HG02943 (cell line): ENCODE measurements around the gene PSD4.

Experiments used
- ATAC-seq: cut with Tn5 transposase; IDR thresholded peaks from one replicate; pipeline ENCODE4 v1.9.1; 2021; ENCODE audit warnings: mild to moderate bottlenecking, low read depth, moderate library complexity; ENCODE audit not compliant: unreplicated experiment

PSD4 gene

DNA sequence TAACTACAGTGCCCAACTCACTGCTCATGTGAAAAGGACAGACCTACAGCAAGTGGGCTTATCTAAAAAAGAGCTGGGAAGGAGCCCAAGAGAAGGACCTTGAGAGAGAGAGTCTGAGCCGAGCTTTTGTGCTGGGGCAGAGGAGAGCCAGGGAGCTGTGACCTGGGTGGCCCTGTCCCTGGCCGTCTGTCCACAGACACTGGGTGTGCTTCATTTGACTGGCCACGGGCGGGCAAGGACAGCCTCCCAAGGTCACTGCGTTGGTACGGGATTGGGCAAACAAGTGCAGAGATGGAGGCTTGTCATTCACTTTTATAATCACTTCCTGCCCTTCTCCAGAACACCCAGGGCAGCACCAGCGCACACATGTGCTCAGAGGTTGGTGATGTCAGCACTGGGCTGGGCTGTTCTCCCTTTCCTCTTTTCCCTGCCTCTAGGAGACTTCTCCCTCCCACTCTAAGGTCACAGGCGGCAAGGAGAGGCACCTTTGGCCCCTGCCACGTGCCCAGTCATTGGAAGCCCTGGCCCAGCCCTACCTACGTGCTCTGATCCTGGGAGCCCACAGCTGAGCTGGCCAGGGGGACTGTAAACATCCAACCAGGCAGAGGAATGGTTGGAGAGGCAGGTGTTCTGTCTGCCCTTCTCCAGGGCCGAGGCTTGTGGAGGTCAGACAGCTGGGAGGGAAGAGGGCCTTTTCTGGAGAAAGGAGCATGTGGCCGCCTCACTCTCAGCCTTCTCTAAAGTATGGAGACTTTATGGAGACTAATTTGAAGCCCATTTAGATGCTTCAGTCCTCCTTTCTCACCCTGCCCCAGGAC is 6.4 kb upstream of the PSD4 start:
- no peak for ATAC-seq

DNA sequence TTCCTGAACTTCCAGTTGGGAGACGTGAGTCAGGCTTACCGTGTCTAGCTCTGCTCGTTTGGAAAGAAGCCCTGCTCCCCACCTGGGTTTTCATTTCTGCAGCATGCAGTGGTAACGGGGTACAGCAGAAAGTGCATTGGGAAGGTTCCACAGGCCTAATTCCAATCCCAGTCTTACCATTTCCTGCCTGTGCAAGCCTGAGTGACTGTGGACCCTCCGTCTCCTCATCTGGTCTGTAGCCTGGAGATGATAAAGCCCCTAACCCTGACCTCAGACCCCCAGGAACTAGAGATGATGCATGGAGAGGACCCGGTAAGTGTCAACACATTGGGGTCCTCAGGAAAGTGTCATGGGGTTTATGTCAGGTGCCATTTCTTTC is 5.8 kb upstream of the PSD4 start:
- ATAC-seq, result no peak

DNA sequence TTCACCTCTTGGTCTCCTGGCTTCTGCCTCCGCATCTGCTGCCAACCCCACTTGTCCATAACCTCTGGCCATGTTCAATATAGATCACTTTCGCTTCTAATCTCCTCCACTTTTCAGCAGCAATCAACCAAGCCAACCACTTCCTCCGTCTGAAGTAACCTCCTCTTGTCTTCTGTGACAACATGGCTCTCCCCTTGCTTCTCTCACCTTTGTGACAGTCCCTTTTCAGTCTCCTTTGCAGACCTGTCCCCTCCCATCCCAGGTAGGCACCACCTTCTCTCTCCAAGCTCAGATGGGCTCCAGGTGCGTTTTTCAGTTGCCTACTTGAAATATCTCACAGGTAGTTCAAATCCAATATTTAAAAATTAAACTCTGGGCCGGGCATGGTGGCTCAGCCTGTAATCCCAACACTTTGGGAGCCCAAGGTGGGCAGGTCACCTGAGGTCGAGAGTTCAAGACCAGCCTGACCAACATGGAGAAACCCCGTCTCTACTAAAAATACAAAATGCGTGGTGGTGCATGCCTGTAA is 4.7 kb upstream of the PSD4 start:
- ATAC-seq, result no peak

DNA sequence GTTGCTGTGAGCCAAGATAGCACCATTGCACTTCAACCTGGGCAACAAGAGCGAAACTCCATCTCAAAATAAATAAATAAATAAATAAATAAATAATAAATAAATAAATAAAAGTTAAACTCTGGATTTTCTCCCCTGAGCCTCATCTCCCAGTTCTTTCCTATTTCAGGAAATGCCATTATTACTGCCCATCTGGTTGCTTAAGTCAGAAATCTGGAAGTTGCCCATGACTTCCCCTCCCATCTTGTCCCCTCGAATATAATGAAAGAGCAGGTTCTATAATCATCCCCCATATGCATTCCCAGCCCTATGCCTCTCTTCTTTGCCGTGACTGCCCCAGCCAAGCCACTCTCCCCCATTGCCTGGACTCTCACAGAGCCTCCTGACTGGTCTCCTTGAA is 4.2 kb upstream of the PSD4 start:
- no peak for ATAC-seq

DNA sequence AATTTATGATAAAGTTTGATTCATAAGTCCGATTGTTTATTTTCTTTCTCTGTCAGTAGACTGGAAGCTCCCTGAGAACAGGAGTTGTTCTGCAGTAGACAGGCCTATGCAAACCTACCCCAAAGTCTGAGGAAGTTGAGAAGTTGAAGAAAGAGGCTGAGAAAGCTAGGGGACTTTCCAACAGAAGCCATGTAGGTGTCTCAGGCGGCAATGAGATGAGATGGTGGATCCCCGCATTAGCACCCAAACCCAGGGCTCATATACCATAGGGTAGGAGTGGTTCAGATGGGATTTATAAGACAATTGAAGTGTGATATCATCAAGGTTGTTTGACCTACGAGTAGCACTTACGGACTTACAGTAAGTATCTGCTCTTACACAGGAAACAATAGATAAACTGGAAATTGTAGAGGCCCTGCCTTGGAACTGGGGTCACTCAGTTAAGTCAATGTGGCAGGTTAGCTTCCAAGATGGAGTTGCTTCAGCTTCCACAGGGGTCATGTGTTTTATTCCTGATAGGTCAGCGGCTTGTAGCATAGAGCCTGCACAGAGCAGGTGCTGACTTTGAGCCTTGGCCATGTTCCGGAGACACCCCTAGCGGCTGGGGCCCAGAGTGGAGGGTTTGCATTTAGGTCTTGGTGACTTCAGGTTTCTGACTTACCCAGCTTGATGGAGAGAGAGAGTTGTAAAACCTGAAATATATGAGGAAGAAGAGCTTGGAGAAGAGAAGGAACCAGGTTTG is 2.3 kb upstream of the PSD4 start:
- ATAC-seq, result no peak

DNA sequence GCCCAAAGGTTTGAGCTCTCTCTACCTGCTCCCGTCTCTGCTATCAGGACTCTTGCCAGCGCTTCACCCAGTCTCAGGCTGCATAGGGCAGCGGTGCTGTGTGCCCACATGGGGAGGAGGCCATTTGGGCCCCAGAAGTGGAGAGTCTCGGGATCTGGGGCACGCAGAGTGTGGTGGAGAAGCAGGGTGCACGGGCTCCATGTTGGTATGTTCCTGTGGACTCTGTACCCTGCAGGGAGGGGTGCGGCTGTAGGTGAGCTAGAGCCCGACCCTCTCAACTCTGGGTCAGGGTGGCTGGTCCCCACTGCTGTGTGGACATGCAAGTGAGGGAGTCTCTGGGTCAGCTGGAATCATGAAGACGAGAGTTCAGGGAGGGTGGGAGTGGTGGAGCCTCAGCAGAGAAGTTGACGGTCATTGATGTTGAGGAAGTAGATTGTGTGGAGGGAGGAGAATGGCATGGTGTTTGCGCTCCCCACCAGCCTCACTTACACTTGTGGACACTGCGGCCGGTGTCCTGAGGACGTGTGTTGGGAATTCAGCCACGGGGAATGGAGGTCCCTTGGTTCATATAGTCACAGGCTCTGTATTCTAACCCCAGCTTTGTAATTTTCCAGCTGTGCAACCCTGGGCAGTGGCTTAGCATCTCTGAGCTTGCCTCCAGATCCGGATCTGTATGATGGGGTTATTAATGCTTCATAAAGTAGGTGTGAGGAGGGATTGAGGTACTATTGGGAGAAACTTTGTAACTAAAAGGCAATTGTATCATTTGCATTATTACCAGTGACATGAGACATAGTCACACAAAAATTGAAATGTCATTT is 840 bp upstream of the PSD4 start:
- no peak for ATAC-seq

DNA sequence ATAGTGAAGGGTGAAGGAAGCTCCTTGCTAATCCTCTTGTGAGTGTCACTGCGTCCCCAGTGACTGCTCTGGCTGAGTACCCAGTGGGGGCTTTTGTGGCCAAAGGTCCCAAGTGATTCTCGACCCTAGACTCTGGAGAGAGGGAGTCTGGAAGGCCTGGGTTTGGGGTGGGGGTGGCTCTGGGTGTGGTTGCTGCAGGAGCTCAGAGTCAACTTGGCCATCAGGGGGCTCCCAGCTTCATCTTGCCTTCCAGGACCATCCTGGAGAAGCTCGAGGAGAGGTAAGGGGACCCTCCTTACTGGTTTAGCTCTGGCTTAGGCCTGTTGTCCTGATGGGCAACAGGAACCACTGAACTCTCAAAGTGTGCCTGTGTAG is 592 bp downstream of the PSD4 start:
- no peak for ATAC-seq

DNA sequence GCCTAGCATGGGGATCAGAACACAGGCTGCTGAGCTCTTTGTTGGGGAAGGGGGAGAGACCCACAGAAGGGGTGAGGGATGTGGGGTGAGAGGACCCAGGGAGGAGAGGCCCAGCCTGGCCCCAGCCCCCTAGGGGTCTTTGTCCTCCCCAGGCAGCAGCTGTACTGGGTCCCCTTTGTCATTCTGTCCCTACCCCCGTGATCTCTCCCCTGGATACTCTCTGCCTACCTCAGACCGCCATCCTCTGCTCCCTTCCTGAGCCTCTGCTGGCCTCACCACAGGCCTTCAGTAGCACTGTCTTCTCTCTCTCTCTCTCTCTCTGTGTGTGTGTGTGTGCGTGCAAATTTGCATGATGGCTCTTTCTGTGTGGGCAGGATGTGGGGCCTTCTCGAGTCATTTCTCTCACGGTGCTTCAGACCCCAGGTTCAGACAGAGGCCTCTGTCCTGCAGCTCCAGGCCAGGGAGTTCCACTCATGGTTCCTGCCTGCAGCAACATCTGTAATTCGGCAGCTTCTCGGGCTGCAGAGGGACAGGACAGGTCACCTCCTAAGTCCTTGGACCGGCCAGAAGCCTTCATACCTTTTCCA is 1.4 kb downstream of the PSD4 start:
- peak; percentile 68 for ATAC-seq

DNA sequence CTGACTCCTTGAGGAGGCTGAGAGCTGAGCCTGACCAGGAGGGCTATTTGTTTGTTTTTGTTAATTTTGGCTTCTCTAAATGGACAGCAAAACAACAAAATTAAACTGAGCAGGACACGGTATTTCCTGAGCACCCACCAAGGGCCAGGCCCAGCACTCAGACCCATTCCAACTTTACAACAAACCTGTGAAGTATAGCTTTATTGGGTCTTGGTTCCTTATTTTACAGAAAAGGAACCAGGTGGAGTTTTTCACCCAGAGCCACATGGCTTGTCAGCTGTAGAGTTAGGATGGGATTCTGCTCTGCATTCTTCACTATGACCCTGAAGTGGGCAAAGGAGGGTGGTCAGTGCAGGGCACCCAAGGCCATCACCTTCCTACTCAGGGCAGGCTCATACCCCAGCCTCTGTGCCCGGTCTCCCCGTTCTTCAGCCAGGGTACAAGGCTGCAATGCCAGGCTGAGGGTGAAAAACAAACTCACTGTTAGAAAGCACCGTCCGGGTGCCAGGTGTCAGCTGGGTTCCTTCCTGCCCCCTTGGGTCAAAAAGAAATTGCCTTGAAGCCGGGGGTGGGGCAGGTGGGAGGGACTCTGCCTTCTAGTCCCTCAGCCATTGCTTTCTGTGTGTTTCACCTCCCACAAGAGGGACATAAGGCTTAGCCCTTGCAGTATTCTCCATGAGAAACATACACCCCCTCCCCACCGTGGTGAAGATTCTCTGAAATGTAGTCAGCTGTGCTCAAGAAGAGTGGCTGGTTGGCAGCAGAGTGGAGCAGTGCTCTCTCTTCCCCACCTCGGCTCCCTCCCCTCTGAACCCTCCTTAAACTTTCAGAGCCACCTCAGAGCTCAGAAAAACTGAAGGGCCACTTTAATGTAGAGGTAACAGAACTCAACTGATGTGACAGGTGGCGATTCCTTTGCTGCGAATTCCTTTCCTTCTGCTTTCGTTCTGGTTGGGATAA is 2.2 kb downstream of the PSD4 start:
- ATAC-seq, result no peak

DNA sequence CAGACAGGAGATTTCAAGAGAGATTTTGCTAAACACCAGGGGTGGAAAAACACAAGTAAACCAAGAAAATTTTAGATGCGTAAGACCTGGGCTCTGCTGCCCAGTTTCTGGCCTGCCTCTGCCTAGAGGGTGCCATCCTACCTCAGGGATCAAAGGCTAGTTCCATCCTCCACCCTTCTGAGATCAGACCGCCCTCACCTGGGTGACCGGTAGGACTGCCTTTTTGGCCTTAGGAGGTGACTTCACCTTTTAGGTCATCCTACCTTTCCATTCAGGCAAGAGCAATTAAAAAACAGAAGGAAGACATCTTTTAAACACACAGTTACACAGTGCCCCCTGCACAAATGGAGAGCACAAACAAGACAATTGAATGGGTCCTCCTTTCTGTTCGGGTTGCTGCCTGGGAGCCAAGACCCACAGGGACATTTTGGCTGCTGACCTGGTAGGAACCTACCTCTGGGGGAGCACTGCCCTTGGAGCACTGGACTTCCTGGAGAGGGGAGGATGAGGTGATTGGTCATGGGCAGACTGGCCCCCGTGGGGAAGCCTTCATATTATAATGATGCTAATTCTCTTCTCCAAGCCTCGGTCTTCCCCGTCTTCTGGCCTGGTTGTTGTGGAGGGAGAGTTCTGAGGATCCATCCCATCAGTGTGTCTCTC is 3.1 kb downstream of the PSD4 start:
- ATAC-seq, result no peak

DNA sequence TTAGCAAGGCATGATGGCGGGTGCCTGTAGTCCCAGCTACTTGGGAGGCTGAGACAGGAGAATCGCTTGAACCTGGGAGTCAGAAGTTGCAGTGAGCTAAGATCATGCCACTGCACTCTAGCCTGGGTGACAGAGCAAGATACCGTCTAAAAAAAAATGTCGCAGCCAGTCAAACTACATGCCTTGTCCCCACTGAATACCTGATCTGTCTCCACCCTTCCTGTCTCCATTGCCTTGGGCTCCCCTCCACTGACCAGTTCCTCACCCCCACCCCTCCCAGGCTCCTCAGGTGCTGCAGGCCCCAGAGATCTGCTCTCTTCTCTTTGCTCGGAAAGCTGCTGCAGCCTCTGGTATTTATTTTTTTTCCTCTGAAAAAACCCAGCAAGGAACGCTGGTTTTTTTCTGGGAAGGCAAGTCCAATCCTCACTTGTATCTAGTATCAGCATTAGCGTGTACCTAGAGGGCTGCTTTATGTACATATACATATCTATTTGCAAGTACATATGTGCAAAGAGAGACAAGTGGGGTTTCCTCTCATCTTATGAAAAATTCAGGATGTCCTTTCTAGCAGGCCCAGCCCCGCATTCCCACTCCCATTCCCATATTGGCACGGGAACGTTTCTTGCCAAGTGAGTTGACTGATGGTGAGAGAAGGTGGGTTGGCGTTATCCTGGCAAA is 4.4 kb downstream of the PSD4 start:
- ATAC-seq, result no peak

DNA sequence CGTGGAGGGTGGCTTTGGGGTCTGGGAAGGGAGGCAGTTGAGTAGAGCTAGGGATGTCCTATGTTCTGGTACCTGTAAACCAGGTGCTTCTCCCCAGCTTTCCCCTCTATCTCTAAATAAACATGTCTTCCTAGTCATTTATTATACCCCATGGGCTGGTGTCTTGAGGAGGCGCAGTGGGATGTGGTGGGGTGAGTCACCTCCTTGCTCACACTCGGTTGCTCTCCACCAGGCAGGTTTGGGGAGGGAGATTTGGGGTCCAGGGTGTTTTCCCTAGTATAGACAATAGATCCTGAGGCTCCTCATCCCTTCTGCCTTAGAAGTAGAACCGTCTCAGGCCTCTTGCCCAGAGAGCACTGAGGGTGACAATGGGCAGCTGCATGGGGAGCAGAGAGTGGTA is 5.1 kb downstream of the PSD4 start:
- ATAC-seq, result no peak

DNA sequence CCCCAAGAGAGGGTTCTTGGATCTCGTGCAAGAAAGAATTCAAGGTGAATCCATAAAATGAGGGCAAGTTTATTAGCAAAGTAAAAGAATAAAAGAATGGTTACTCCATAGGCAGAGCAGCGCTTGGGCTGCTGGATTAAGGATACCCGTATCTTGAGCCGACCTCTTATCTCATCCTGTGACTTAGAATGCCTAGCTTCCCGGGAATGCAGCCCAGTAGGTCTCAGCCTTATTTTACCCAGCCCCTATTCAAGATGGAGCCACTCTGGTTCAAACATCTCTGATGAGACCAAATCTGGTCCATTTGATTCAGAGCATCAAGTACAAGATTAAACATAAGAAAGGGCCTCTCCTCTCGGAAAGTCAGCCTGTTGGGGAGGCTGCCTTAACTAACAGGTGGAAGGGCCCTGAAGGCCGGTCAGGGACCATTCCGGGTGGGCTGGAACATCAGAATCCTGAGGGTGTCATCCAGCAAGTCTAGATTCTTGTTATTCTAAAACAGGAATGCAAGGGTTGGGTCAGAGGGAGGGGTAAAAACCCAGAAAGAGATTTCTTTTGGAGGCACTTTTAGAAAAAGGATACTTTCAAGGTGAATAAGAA is 5.8 kb downstream of the PSD4 start:
- no peak for ATAC-seq

DNA sequence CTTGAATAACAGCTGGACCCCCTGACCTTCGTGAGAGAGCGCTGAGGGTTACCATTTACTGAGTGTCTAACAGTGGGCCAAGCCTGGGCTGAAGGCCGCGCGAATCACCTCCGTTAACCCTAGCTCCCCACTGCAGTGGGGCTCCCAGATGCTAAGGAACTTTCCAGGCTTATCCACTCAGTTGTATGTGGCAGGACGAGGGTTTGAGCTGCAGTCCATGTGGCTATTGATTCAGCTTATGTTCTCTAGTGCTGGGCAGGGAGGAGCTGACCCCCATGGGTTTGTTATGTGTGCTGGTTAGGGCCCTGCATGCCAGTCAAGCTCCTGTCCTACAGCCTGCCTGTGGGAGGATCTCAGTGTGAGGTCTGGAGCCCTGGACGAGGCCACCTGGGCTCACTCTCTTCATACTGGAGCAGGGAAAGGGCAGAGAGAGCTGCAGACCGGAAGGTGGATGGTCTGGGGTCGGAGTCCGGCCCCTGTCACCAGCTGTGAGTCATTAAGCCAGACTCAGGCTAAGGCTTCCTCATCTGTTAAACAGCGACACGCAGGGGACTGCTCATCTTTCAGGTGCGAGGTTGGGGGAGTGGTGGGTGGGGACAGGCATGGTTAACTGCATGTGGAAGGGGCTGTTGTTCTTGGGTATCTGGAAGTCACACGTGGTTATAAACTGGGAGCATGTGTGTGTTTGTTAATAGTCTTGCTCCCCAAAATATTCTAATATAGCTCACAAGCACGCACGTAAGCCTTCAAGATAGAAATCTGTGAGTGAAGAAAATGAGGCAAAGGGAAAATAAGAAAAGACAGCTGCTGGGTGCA is 6.6 kb downstream of the PSD4 start:
- ATAC-seq, result no peak

DNA sequence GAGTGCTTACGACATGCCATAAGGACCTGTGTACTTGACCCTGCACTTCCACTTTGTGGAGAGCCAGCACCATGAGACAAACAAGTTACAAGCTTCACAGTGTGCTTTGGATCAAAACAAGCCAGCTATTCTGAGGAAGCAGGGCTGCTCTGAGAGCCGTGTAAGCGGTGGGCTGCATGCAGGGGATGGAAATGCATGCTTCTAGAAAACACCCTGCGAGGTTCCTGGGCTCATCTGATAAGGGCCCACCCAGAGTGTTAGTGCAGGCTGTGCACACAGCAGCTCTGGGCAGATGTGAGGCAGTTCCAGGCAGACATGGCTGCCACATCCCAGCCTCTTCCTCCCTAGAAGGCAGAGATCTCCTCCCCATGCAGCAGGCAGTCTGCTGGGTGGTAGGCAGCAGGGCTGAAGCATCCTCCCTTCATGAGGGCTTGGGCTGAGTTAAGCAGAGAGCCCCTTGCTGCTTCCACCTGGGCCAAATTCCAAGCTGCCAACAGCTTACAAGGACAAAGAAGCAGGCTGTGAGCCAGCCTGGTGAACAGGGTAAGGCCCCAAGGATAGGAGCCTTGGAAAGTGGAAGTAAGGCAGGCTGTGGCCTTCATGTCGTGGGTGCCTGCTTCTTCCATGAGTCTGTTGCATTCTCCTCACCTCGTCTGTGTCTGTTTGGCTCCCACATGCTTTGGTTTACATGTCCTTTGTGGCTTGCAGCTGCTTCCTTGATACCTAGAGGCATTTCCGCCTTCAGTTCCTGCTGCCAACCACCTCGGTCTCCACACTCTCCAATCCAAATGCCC is 7.7 kb downstream of the PSD4 start:
- no peak for ATAC-seq

DNA sequence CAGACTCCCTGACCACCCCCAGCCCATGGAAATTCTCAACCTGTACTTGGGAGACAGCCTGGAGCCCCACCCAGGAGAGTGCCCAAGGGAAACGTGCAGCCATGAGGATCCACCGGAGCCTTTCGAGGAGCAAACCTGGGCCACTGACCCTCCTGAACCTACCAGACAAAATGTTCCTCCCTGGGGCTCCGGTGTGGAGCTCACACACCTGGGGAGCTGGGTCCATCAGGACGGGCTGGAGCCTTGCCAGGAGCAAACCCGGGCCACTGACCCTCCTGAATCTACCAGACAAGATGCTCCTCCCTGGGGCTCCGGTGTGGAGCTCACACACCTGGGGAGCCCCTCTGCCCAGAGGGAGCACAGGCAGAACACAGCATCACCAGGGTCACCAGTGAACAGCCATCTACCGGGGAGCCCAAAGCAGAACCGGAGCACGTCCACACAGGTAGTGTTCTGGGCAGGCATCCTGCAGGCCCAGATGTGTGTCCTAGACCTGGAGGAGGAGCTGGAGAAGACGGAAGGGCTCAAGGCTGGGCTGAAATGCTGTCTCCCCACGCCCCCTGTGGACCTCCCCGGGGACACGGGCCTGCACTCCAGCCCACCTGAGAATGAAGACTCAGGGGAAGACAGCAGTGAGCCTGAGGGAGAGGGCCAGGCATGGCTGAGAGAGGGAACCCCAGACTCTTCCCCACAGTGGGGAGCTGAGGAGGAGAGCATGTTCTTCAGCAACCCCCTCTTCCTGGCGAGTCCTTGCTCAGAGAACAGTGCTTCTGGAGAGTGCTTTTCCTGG is 8.9 kb downstream of the PSD4 start:
- ATAC-seq, result no peak
